IMR-90 (cell line): ENCODE data around the gene UNC93A. TPM values are rescaled to one million over a fixed set of nuclear protein-coding genes. Genes with fewer than 3 reads are reported as not detected.

Source experiments
- ATAC-seq: fragments of 200-7000 bp; cut with Tn5 transposase; 2 replicates; pipeline ENCODE4 v1.9.1; 2020; ENCODE audit warnings: low read depth, mild to moderate bottlenecking, moderate library complexity
- BruUV-seq: library from RNA; stranded (reverse); fragments of 400-500 nt; replicated peaks from 2 replicates; lab custom pipeline; 2021; lab: Mats Ljungman, UMichigan
- CTCF ChIA-PET: fragments of 300-600 bp; formaldehyde crosslinking; extraction: SDS; loops from one replicate; lab custom pipeline; 2021; ENCODE audit warnings: antibody characterized with exemption; lab: Yijun Ruan, JAX
- POLR2A ChIA-PET: fragments of 300-600 bp; sonication (Branson Sonifier 250); formaldehyde crosslinking; loops from one replicate; lab custom pipeline; 2022; ENCODE audit warnings: antibody characterized with exemption; ENCODE audit not compliant: unreplicated experiment; lab: Charles Lee
- DNase-seq: peaks from one replicate; pipeline ENCODE4 v3.0.0; 2013
- H2AFZ ChIP-seq: replicated peaks from 2 replicates; pipeline ENCODE3; 2013; ENCODE audit warnings: low read length, mild to moderate bottlenecking; ENCODE audit not compliant: poor library complexity
- H2AK5ac ChIP-seq: 2 replicates; pipeline ENCODE4 v1.6.1; 2013; ENCODE audit warnings: low read depth, low read length, inconsistent platforms
- H2AK9ac ChIP-seq: replicated peaks from 2 replicates; pipeline ENCODE3; 2013; ENCODE audit warnings: mild to moderate bottlenecking, low read depth, low read length, moderate library complexity; ENCODE audit not compliant: poor library complexity
- H2BK120ac ChIP-seq: 2 replicates; pipeline ENCODE4 v1.6.1; 2013; ENCODE audit warnings: low read depth, low read length, inconsistent platforms
- H2BK15ac ChIP-seq: 3 replicates; pipeline ENCODE4 v1.6.1; 2013; ENCODE audit warnings: low read depth, low read length, inconsistent platforms
- H2BK20ac ChIP-seq: 2 replicates; pipeline ENCODE4 v1.6.1; 2013; ENCODE audit warnings: low read depth, mild to moderate bottlenecking, inconsistent platforms, low read length, moderate library complexity
- H2BK5ac ChIP-seq: 2 replicates; pipeline ENCODE4 v1.6.1; 2013; ENCODE audit warnings: mild to moderate bottlenecking, low read depth, low read length, inconsistent platforms; ENCODE audit not compliant: poor library complexity, severe bottlenecking
- H3K14ac ChIP-seq: replicated peaks from 2 replicates; pipeline ENCODE4 v1.6.1; 2013; ENCODE audit warnings: low read depth, low read length, inconsistent platforms
- H3K18ac ChIP-seq: 2 replicates; pipeline ENCODE4 v1.6.1; 2013; ENCODE audit warnings: low read depth, low read length, control low read depth
- H3K23ac ChIP-seq: 2 replicates; pipeline ENCODE4 v1.6.1; 2013; ENCODE audit warnings: low read depth, low read length, inconsistent platforms
- H3K27ac ChIP-seq: 2 replicates; pipeline ENCODE4 v1.5.1; 2013; ENCODE audit warnings: mild to moderate bottlenecking, control low read depth, low read length; ENCODE audit not compliant: insufficient read depth
- H3K27me3 ChIP-seq: 2 replicates; pipeline ENCODE4 v1.6.1; 2013; ENCODE audit warnings: low read length; ENCODE audit not compliant: control insufficient read depth, insufficient read depth
- H3K36me3 ChIP-seq: 2 replicates; pipeline ENCODE4 v1.6.1; 2013; ENCODE audit warnings: low read length, mixed read lengths; ENCODE audit not compliant: control insufficient read depth, insufficient read depth
- H3K4ac ChIP-seq: 2 replicates; pipeline ENCODE4 v1.6.1; 2013; ENCODE audit warnings: low read depth, low read length, inconsistent platforms
- H3K4me1 ChIP-seq: 2 replicates; pipeline ENCODE4 v1.6.1; 2013; ENCODE audit warnings: low read length, mixed read lengths; ENCODE audit not compliant: control insufficient read depth, insufficient read depth
- H3K4me2 ChIP-seq: 2 replicates; pipeline ENCODE4 v1.6.1; 2013; ENCODE audit warnings: low read depth, mild to moderate bottlenecking, control low read depth, low read length, moderate library complexity
- H3K4me3 ChIP-seq: 2 replicates; pipeline ENCODE4 v1.5.1; 2013; ENCODE audit warnings: low read depth, mild to moderate bottlenecking, control low read depth, low read length, moderate library complexity; ENCODE audit not compliant: insufficient read depth
- H3K56ac ChIP-seq: 2 replicates; pipeline ENCODE4 v1.6.1; 2013; ENCODE audit warnings: low read length, inconsistent platforms; ENCODE audit not compliant: insufficient read depth; ENCODE audit errors: extremely low read depth
- H3K79me1 ChIP-seq, 2 experiments: 2 replicates each; pipeline ENCODE4 v1.6.1; 2013; ENCODE audit warnings: low read length in 2 of 2, inconsistent platforms in 1 of 2, low read depth in 1 of 2
- H3K9ac ChIP-seq: 2 replicates; pipeline ENCODE4 v1.6.1; 2013; ENCODE audit warnings: low read depth, low read length, control low read depth
- H3K9me1 ChIP-seq: 2 replicates; pipeline ENCODE4 v1.6.1; 2013; ENCODE audit warnings: low read length, inconsistent platforms; ENCODE audit not compliant: insufficient read depth
- H3K9me3 ChIP-seq: 2 replicates; pipeline ENCODE4 v1.6.1; 2013; ENCODE audit warnings: low read length; ENCODE audit not compliant: control insufficient read depth, insufficient read depth
- H4K20me1 ChIP-seq: 2 replicates; pipeline ENCODE4 v1.6.1; 2013; ENCODE audit warnings: low read length, inconsistent platforms; ENCODE audit not compliant: insufficient read depth
- H4K5ac ChIP-seq: 2 replicates; pipeline ENCODE4 v1.6.1; 2013; ENCODE audit warnings: mild to moderate bottlenecking, low read depth, low read length, control low read depth
- H4K8ac ChIP-seq, 2 experiments: 2 replicates each; pipeline ENCODE4 v1.6.1; 2013; ENCODE audit warnings: low read depth in 2 of 2, low read length in 2 of 2, control low read depth in 1 of 2, inconsistent platforms in 1 of 2
- H4K91ac ChIP-seq: 2 replicates; pipeline ENCODE4 v1.6.1; 2013; ENCODE audit warnings: low read depth, low read length, inconsistent platforms; ENCODE audit not compliant: insufficient read depth
- BHLHE40 ChIP-seq: fragments of 150-350 bp; IDR thresholded peaks from 2 replicates; pipeline ENCODE4 v1.6.1; 2016; ENCODE audit warnings: mild to moderate bottlenecking, low read depth, low read length
- CEBPB ChIP-seq: IDR thresholded peaks from 2 replicates; pipeline ENCODE4 v1.6.1; 2012; ENCODE audit warnings: low read depth, low read length, improper control_type of control experiment
- ELK1 ChIP-seq: fragments of 150-350 bp; IDR thresholded peaks from 2 replicates; pipeline ENCODE4 v1.6.1; 2016; ENCODE audit warnings: low read depth, mild to moderate bottlenecking, low read length, moderate library complexity, borderline replicate concordance
- MXI1 ChIP-seq: IDR thresholded peaks from 2 replicates; pipeline ENCODE4 v1.6.1; 2012; ENCODE audit warnings: low read depth, mild to moderate bottlenecking, low read length, moderate library complexity, borderline replicate concordance
- RFX5 ChIP-seq: IDR thresholded peaks from 2 replicates; pipeline ENCODE4 v1.8.0; 2012; ENCODE audit warnings: low read depth, mild to moderate bottlenecking, low read length, moderate library complexity
- SMC3 ChIP-seq: fragments of 150-350 bp; IDR thresholded peaks from 2 replicates; pipeline ENCODE4 v1.6.1; 2016; ENCODE audit warnings: low read depth, mild to moderate bottlenecking, antibody characterized with exemption, low read length, moderate library complexity
- USF2 ChIP-seq: fragments of 150-350 bp; IDR thresholded peaks from 2 replicates; pipeline ENCODE4 v1.6.1; 2017; ENCODE audit warnings: mild to moderate bottlenecking, antibody characterized with exemption, low read length, low read depth
- WGBS, 2 experiments: methylation state at CpG; one replicate each; pipeline versions ENCODE4 v1.1.5 to v1.1.7; 2013; ENCODE audit warnings: missing lambda C conversion rate in 2 of 2; ENCODE audit not compliant: insufficient read length in 1 of 2; ENCODE audit errors: extremely low coverage in 2 of 2; 5-methylcytosine and 5-hydroxymethylcytosine counted together
- dilution Hi-C: fragments of 300-500 bp; cut with HindIII; formaldehyde crosslinking; loops from one replicate; pipeline ENCODE4 v1.14.3; 2018; ENCODE audit warnings: low sequenced_read_pairs; ENCODE audit not compliant: unreplicated experiment
- in situ Hi-C: fragments of 300-500 bp; cut with MboI; formaldehyde crosslinking; loops from 3 replicates; pipeline ENCODE4 v1.14.3; 2019; ENCODE audit warnings: low sequenced_read_pairs, inconsistent platforms, mixed read lengths
- intact Hi-C: fragments of 100-400 bp; cut with micrococcal nuclease; formaldehyde crosslinking; loops from 2 replicates; pipeline ENCODE4 v1.10.0; 2022
- polyA plus RNA-seq, 3 experiments: library from polyadenylated mRNA; depleted of rRNA; stranded (reverse); fragments of >200 nt; gene quantifications; 2 replicates each; pipeline ENCODE4 v1.2.3, GENCODE V29; 2012; ENCODE audit warnings: low replicate concordance in 1 of 3
- total RNA-seq: library from RNA; depleted of rRNA; stranded (reverse); fragments of >200 nt; gene quantifications from 2 replicates; pipeline ENCODE4 v1.2.3, GENCODE V29; 2012

The UNC93A gene
- total and polyA plus RNA-seq, 2 of the 4 experiments (the other 2 are of a cell fraction) = not detected

DNA sequence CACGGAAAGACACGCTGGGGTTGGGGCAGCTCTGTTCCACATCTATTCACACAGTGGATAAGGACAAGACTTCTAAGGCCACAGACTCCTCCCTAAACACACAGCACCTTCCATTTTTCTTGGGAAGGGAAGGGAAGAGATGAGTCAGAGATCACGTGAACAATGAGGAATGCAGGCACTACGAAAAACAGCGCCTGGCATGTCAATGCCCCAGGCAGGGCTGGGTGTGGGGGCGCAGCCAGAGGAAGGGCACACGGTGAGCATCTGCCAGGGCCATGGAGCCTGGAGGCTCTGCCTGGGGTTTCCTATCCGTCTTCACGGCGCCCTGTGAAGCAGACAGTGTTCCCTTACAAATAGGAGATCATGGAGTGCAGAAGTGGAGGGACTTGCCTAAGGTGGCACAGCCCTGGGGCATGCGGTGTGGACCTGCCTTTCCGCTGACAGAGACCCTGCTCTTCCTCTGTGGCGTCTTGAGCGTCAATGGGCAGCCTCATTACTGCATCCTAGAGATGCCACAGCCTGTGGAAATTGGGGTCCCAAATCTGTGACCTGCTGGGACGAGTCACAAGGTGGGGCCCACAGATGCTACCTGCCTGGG is 15.4 kb downstream of the UNC93A start:
- intact Hi-C loops (no loop called here), in situ Hi-C loops (no loop called here), dilution Hi-C loops (no loop called here)
- no peak overlapping the region for H2BK5ac ChIP-seq
- no peak overlapping the region for H3K4me2 ChIP-seq
- H2AK5ac ChIP-seq = no peak overlapping the region
- TF ChIP-seq ELK1 = no peak
- no peak for TF ChIP-seq SMC3
- no peak for TF ChIP-seq USF2
- no peak for TF ChIP-seq BHLHE40
- no peak for TF ChIP-seq RFX5
- no peak for TF ChIP-seq CEBPB
- no peak for TF ChIP-seq MXI1
- H3K14ac ChIP-seq = no peak overlapping the region
- no peak overlapping the region for H4K91ac ChIP-seq
- H3K9me3 ChIP-seq = peaks cover 40% of the 10 kb centered on the region
- no peak overlapping the region for H3K23ac ChIP-seq
- no peak overlapping the region for H2BK15ac ChIP-seq
- DNase-seq (no peak), ATAC-seq (no peak)
- CTCF ChIA-PET = no interaction called here
- no peak overlapping the region for H3K4ac ChIP-seq
- H4K5ac ChIP-seq = no peak overlapping the region
- no peak overlapping the region for H4K8ac ChIP-seq
- no peak overlapping the region for H2AFZ ChIP-seq
- no TSS peak for BruUV-seq
- POLR2A ChIA-PET = no interaction called here
- no peak overlapping the region for H2BK20ac ChIP-seq
- no peak overlapping the region for H3K9ac ChIP-seq
- H3K4me3 ChIP-seq = no peak overlapping the region
- WGBS, 2 experiments = 46% methylated on average over 6 of the region's 15 CpGs; no CpG with 5 or more reads in 1 of the 2 experiments
- H3K9me1 ChIP-seq = no peaks in the 10 kb centered on the region
- no peak overlapping the region for H3K56ac ChIP-seq
- H3K79me1 ChIP-seq = no peaks in the 10 kb centered on the region
- no peak overlapping the region for H3K18ac ChIP-seq
- H2AK9ac ChIP-seq = no peak overlapping the region
- no peak overlapping the region for H2BK120ac ChIP-seq
- no peaks in the 10 kb centered on the region for H3K36me3 ChIP-seq
- H3K27me3 ChIP-seq = no peaks in the 10 kb centered on the region
- H3K27ac ChIP-seq = no peak overlapping the region
- H4K20me1 ChIP-seq = no peaks in the 10 kb centered on the region
- H3K4me1 ChIP-seq = no peaks in the 10 kb centered on the region
